GM23338 (cell line): ENCODE results near the gene CNTNAP2. TPM values are rescaled to one million over a fixed set of nuclear protein-coding genes. Genes with fewer than 3 reads are reported as not detected.

Experiments used
- ATAC-seq: fragments of 200-7000 bp; cut with Tn5 transposase; 3 replicates; pipeline ENCODE4 v1.9.1; 2020
- DNase-seq: peaks from one replicate; pipeline ENCODE4 v3.0.0-alpha.2; 2015; ENCODE audit warnings: low spot score
- H2AFZ ChIP-seq: fragments of 200-600 bp; sonication (generic); 2 replicates; pipeline ENCODE4 v1.8.0; 2016; ENCODE audit warnings: antibody characterized with exemption, mild to moderate bottlenecking, moderate library complexity
- H3F3A ChIP-seq: fragments of 200-600 bp; sonication (generic); replicated peaks from 2 replicates; pipeline ENCODE4 v1.8.0; 2017; ENCODE audit warnings: antibody characterized with exemption, mixed run types, low read depth
- H3K27ac ChIP-seq: fragments of 200-600 bp; sonication (generic); 2 replicates; pipeline ENCODE4 v1.6.1; 2016; ENCODE audit warnings: low read depth
- H3K27me3 ChIP-seq: fragments of 200-600 bp; sonication (generic); 2 replicates; pipeline ENCODE4 v1.8.0; 2016; ENCODE audit warnings: mild to moderate bottlenecking, mixed run types, moderate library complexity; ENCODE audit not compliant: insufficient read depth
- H3K36me3 ChIP-seq: fragments of 200-600 bp; sonication (generic); 2 replicates; pipeline ENCODE4 v1.8.0; 2016; ENCODE audit warnings: mild to moderate bottlenecking; ENCODE audit not compliant: insufficient read depth
- H3K4me1 ChIP-seq: fragments of 200-600 bp; sonication (generic); 2 replicates; pipeline ENCODE4 v1.8.0; 2016; ENCODE audit warnings: mild to moderate bottlenecking, moderate library complexity; ENCODE audit not compliant: insufficient read depth
- H3K4me2 ChIP-seq: fragments of 200-600 bp; sonication (generic); 2 replicates; pipeline ENCODE4 v1.7.1; 2017; ENCODE audit warnings: mixed run types
- H3K4me3 ChIP-seq: fragments of 200-600 bp; sonication (generic); 2 replicates; pipeline ENCODE4 v1.6.1; 2016; ENCODE audit warnings: mixed run types
- H3K79me2 ChIP-seq: fragments of 200-600 bp; sonication (generic); replicated peaks from 2 replicates; pipeline ENCODE4 v1.8.0; 2017; ENCODE audit warnings: mild to moderate bottlenecking; ENCODE audit not compliant: insufficient read depth
- H3K9me2 ChIP-seq: fragments of 200-600 bp; sonication (generic); 2 replicates; pipeline ENCODE4 v1.8.0; 2017; ENCODE audit not compliant: insufficient read depth
- H4K20me1 ChIP-seq: fragments of 200-600 bp; sonication (generic); replicated peaks from 2 replicates; pipeline ENCODE4 v1.8.0; 2017; ENCODE audit warnings: mild to moderate bottlenecking; ENCODE audit not compliant: insufficient read depth
- H3K27ac Mint-ChIP-seq: 2 replicates; pipeline ENCODE4 v1.8.0; 2020; ENCODE audit warnings: inconsistent platforms, mild to moderate bottlenecking, moderate library complexity, mixed read lengths
- H3K27me3 Mint-ChIP-seq: 3 replicates; pipeline ENCODE4 v1.8.0; 2022; ENCODE audit warnings: low read depth, mild to moderate bottlenecking, moderate library complexity, mixed read lengths, inconsistent platforms; ENCODE audit not compliant: insufficient read depth, poor library complexity
- H3K36me3 Mint-ChIP-seq: 3 replicates; pipeline ENCODE4 v1.8.0; 2021; ENCODE audit warnings: low read depth, mild to moderate bottlenecking, inconsistent platforms, moderate library complexity, mixed read lengths
- H3K4me1 Mint-ChIP-seq: 3 replicates; pipeline ENCODE4 v1.8.0; 2020; ENCODE audit warnings: mild to moderate bottlenecking, inconsistent platforms, mixed read lengths
- H3K4me3 Mint-ChIP-seq: 3 replicates; pipeline ENCODE4 v1.8.0; 2021; ENCODE audit warnings: moderate library complexity, mild to moderate bottlenecking, inconsistent platforms, mixed read lengths
- H3K9me3 Mint-ChIP-seq: 3 replicates; pipeline ENCODE4 v1.8.0; 2020; ENCODE audit warnings: moderate library complexity, mild to moderate bottlenecking, inconsistent platforms, mixed read lengths
- CREB1 ChIP-seq: fragments of 250-450 bp; sonication (Bioruptor Pico); IDR thresholded peaks from 2 replicates; pipeline ENCODE4 v1.5.0; 2020; ENCODE audit warnings: low read depth, mild to moderate bottlenecking, moderate library complexity
- CTCF ChIP-seq, 2 experiments: fragments of 200-600 bp in 1 of 2; sonication (generic) in 1 of 2; conservative IDR thresholded peaks; 2 replicates each; pipeline versions ENCODE4 v1.5.1 to v1.6.1; 2016 to 2017; ENCODE audit warnings: antibody characterized with exemption in 2 of 2, low read depth in 2 of 2, mild to moderate bottlenecking in 2 of 2, moderate library complexity in 1 of 2
- ETS1 ChIP-seq: IDR thresholded peaks from 2 replicates; pipeline ENCODE4 v1.6.1; 2016; ENCODE audit warnings: antibody characterized with exemption
- EZH2 ChIP-seq: fragments of 200-600 bp; sonication (generic); IDR thresholded peaks from one replicate; pipeline ENCODE4 v1.8.0; 2017; ENCODE audit warnings: antibody characterized with exemption, mild to moderate bottlenecking, low read depth; ENCODE audit not compliant: unreplicated experiment
- EZH2phosphoT487 ChIP-seq: fragments of 200-600 bp; sonication (generic); IDR thresholded peaks from one replicate; pipeline ENCODE4 v1.8.1; 2018; ENCODE audit warnings: antibody characterized with exemption; ENCODE audit not compliant: unreplicated experiment
- JUNB ChIP-seq: IDR thresholded peaks from one replicate; pipeline ENCODE4 v1.6.1; 2016; ENCODE audit warnings: antibody characterized with exemption; ENCODE audit not compliant: unreplicated experiment
- POLR2AphosphoS5 ChIP-seq: IDR thresholded peaks from 2 replicates; pipeline ENCODE4 v1.6.1; 2016; ENCODE audit warnings: antibody characterized with exemption, low read depth
- ZNF114 ChIP-seq: fragments of 250-450 bp; sonication (Bioruptor Pico); IDR thresholded peaks from 2 replicates; pipeline ENCODE4 v1.5.0; 2020; ENCODE audit warnings: mild to moderate bottlenecking, moderate library complexity
- ZNF331 ChIP-seq: fragments of 250-450 bp; sonication (Bioruptor Pico); IDR thresholded peaks from 2 replicates; pipeline ENCODE4 v1.5.0; 2020; ENCODE audit warnings: low read depth, mild to moderate bottlenecking, moderate library complexity
- ZNF462 ChIP-seq: fragments of 250-450 bp; sonication (Bioruptor Pico); IDR thresholded peaks from 2 replicates; pipeline ENCODE4 v1.5.0; 2020; ENCODE audit warnings: mild to moderate bottlenecking, moderate library complexity
- polyA plus RNA-seq: library from polyadenylated mRNA; unstranded; fragments of >200 nt; fragmentation: Nextera tagmentation; extraction: Ambion mirVana; gene quantifications from 2 replicates; pipeline ENCODE4 v1.2.1, GENCODE V29; 2016
- total RNA-seq: library from RNA; depleted of rRNA; stranded (reverse); fragments of >200 nt; shearing (Covaris generic); gene quantifications from 2 replicates; pipeline ENCODE4 v1.2.3, GENCODE V29; 2014

Gene CNTNAP2
- total and polyA plus RNA-seq, 2 experiments from 2014 or later: 38.2 to 61.3 TPM

GRCh38 chr7:148385009-148385682, 2268.5 kb downstream of the CNTNAP2 start:
- no peak overlapping the region for H2AFZ ChIP-seq
- peak; percentile 8 for DNase-seq
- H3K27me3 Mint-ChIP-seq: peaks cover 3% of the 10 kb centered on the region
- no peak overlapping the region for H3K4me3 ChIP-seq
- no peak for TF ChIP-seq ETS1
- TF ChIP-seq CREB1: no peak
- no peak for TF ChIP-seq JUNB
- H3K4me1 Mint-ChIP-seq: peaks cover 27% of the 10 kb centered on the region
- ATAC-seq: 0 out of 3 replicates have a peak, but pooled peaks have one; percentile 31
- H3K4me2 ChIP-seq: no peak overlapping the region
- peak overlapping the region; percentile 51 for H3K27ac Mint-ChIP-seq
- peaks cover 28% of the 10 kb centered on the region for H3K9me3 Mint-ChIP-seq
- H3K27ac ChIP-seq: no peak overlapping the region
- H3K27me3 ChIP-seq: no peaks in the 10 kb centered on the region
- peaks cover 7% of the 10 kb centered on the region; the same call in 1 of the 2 replicates for H3K79me2 ChIP-seq
- H4K20me1 ChIP-seq: no peaks in the 10 kb centered on the region
- H3K4me3 Mint-ChIP-seq: no peak overlapping the region
- H3K36me3 ChIP-seq: peaks cover 12% of the 10 kb centered on the region
- H3K36me3 Mint-ChIP-seq: peaks cover 71% of the 10 kb centered on the region
- H3K4me1 ChIP-seq: peaks cover 21% of the 10 kb centered on the region
- H3K9me2 ChIP-seq: 0 out of 2 replicates have a peak, but pooled peaks cover 3% of the 10 kb centered on the region
- no peaks in the 10 kb centered on the region; the same call in 1 of the 2 replicates for H3F3A ChIP-seq

- H3K4me3 Mint-ChIP-seq: no peak overlapping the region
- Histone ChIP-seq H3K27me3 (no peaks in the 10 kb centered on the region), H4K20me1 (no peaks in the 10 kb centered on the region), H3K4me1 (peaks cover 38% of the 10 kb centered on the region), H3K4me2 (no peak overlapping the region), H2AFZ (no peak overlapping the region), H3K9me2 (0 out of 2 replicates have a peak, but pooled peaks cover 3% of the 10 kb centered on the region), H3K4me3 (no peak overlapping the region), H3K27ac (0 out of 2 replicates have a peak overlapping the region, but pooled peaks have one; percentile 41), H3K79me2 (peaks cover 23% of the 10 kb centered on the region), H3K36me3 (peaks cover 12% of the 10 kb centered on the region), H3F3A (no peaks in the 10 kb centered on the region; the same call in 1 of the 2 replicates)
- H3K27ac Mint-ChIP-seq: no peak overlapping the region
- H3K9me3 Mint-ChIP-seq: peaks cover 30% of the 10 kb centered on the region
- ATAC-seq (no peak), DNase-seq (no peak)
- peaks cover 50% of the 10 kb centered on the region for H3K36me3 Mint-ChIP-seq
- H3K27me3 Mint-ChIP-seq: peaks cover 7% of the 10 kb centered on the region
- H3K4me1 Mint-ChIP-seq: peaks cover 45% of the 10 kb centered on the region
- TF ChIP-seq ETS1: no peak
- TF ChIP-seq ZNF462 (CRISPR knock-in tag): no peak
- TF ChIP-seq EZH2: no peak
- no peak for TF ChIP-seq ZNF114 (CRISPR knock-in tag)
- no peak for TF ChIP-seq ZNF331 (CRISPR knock-in tag)
- no peak for TF ChIP-seq EZH2phosphoT487
- TF ChIP-seq JUNB: no peak
- no peak for TF ChIP-seq CREB1
- TF ChIP-seq CTCF (conservative IDR thresholded peaks at IDR 0.05; ENCODE audit: low read depth in 2 of 2): no peak
- TF ChIP-seq POLR2AphosphoS5: no peak
Measured at GRCh38 chr7:148390381-148390780, 2273.8 kb downstream of the CNTNAP2 start.
